Measurements from ENCODE around the gene NPAS2.

Gene NPAS2

GRCh38 chr2:101012054-101012705 is 192.2 kb downstream of the NPAS2 start:
- no peak for DNase-seq (ENCODE audit: low read depth in 2 of 2)

- no peak for DNase-seq (ENCODE audit: low read depth in 2 of 2)
These were observed 192.8 kb downstream of the NPAS2 start for GRCh38 chr2:101012706-101013181.

- DNase-seq (ENCODE audit: low read depth in 2 of 2), result no peak
These were observed 194.4 kb downstream of the NPAS2 start for GRCh38 chr2:101014264-101014857.

- DNase-seq (ENCODE audit: low read depth in 2 of 2), result no peak
These were observed 197.4 kb downstream of the NPAS2 start for GRCh38 chr2:101017371-101017770.

- no peak for DNase-seq (ENCODE audit: low read depth in 2 of 2)
These were observed 199.0 kb downstream of the NPAS2 start for GRCh38 chr2:101018934-101019333.

GRCh38 chr2:101022221-101022620 is 202.3 kb downstream of the NPAS2 start:
- DNase-seq (ENCODE audit: low read depth in 2 of 2), result no peak

GRCh38 chr2:101023327-101024107 is 203.6 kb downstream of the NPAS2 start:
- no peak for DNase-seq (ENCODE audit: low read depth in 2 of 2)

GRCh38 chr2:101025561-101025960 is 205.6 kb downstream of the NPAS2 start:
- DNase-seq (ENCODE audit: low read depth in 2 of 2), result no peak

- DNase-seq (ENCODE audit: low read depth in 2 of 2), result no peak
These were observed 206.3 kb downstream of the NPAS2 start for GRCh38 chr2:101026253-101026701.

GRCh38 chr2:101026923-101027469 is 207.1 kb downstream of the NPAS2 start:
- no peak for DNase-seq (ENCODE audit: low read depth in 2 of 2)

GRCh38 chr2:101027852-101028251 is 207.9 kb downstream of the NPAS2 start:
- DNase-seq (ENCODE audit: low read depth in 2 of 2), result no peak

GRCh38 chr2:101030866-101031554 is 211.1 kb downstream of the NPAS2 start:
- no peak for DNase-seq (ENCODE audit: low read depth in 2 of 2)

- no peak for DNase-seq (ENCODE audit: low read depth in 2 of 2)
These were observed 212.3 kb downstream of the NPAS2 start for GRCh38 chr2:101032084-101032776.

GRCh38 chr2:101036562-101036961 is 216.6 kb downstream of the NPAS2 start:
- no peak for DNase-seq (ENCODE audit: low read depth in 2 of 2)

GRCh38 chr2:101037161-101037755 is 217.3 kb downstream of the NPAS2 start:
- DNase-seq (ENCODE audit: low read depth in 2 of 2), result no peak

GRCh38 chr2:101038455-101039255 is 218.7 kb downstream of the NPAS2 start:
- no peak for DNase-seq (ENCODE audit: low read depth in 2 of 2)

- no peak for DNase-seq (ENCODE audit: low read depth in 2 of 2)
These were observed 220.1 kb downstream of the NPAS2 start for GRCh38 chr2:101040072-101040471.

- DNase-seq (ENCODE audit: low read depth in 2 of 2), result no peak
These were observed 220.8 kb downstream of the NPAS2 start for GRCh38 chr2:101040761-101041160.

- DNase-seq (ENCODE audit: low read depth in 2 of 2), result no peak
These were observed 221.5 kb downstream of the NPAS2 start for GRCh38 chr2:101041413-101041812.

- DNase-seq (ENCODE audit: low read depth in 2 of 2), result no peak
These were observed 225.4 kb downstream of the NPAS2 start for GRCh38 chr2:101045330-101045729.

Data from stimulated activated CD4-positive, alpha-beta T cell treated with anti-CD3 and anti-CD28 coated beads, Interleukin-1b, Interleukin-23, amount 100 ng/mL, for 1 hour (primary cell).